Keratinocyte (primary cell): ENCODE results near the gene HDGFL3. TPM values are rescaled to one million over a fixed set of nuclear protein-coding genes. Genes with fewer than 3 reads are reported as not detected.

Experiments used
- DNase-seq: peaks from one replicate; pipeline ENCODE4 v3.0.0-alpha.2; 2011; ENCODE audit warnings: low read depth, missing footprints, low spot score
- FAIRE-seq: peaks from 2 replicates; lab custom pipeline; 2011; peaks lifted over from hg19 to GRCh38; lab: Jason Lieb, UNC
- H2AFZ ChIP-seq: 2 replicates; pipeline ENCODE4 v1.6.0; 2012; ENCODE audit warnings: low read length, control low read depth, inconsistent platforms; ENCODE audit not compliant: control insufficient read depth
- H3K27ac ChIP-seq: 2 replicates; pipeline ENCODE4 v1.5.1; 2011; ENCODE audit warnings: low read length; ENCODE audit not compliant: control insufficient read depth, insufficient read depth
- H3K27me3 ChIP-seq: 3 replicates; pipeline ENCODE4 v1.6.0; 2011; ENCODE audit warnings: low read length; ENCODE audit not compliant: control insufficient read depth, insufficient read depth; ENCODE audit errors: extremely low read depth
- H3K36me3 ChIP-seq, 2 experiments: 2 replicates in 1 of 2; 3 replicates in 1 of 2; pipeline ENCODE4 v1.5.1; 2011; ENCODE audit warnings: low read length in 2 of 2, mild to moderate bottlenecking in 1 of 2; ENCODE audit not compliant: control insufficient read depth in 2 of 2, insufficient read depth in 2 of 2; ENCODE audit errors: extremely low read depth in 1 of 2
- H3K4me1 ChIP-seq: 3 replicates; pipeline ENCODE4 v1.5.1; 2011; ENCODE audit warnings: low read length; ENCODE audit not compliant: control insufficient read depth, insufficient read depth; ENCODE audit errors: extremely low read depth
- H3K4me2 ChIP-seq: 3 replicates; pipeline ENCODE4 v1.6.0; 2011; ENCODE audit warnings: low read depth, low read length; ENCODE audit not compliant: control insufficient read depth, insufficient read depth; ENCODE audit errors: extremely low read depth
- H3K4me3 ChIP-seq, 3 experiments: fragments of 200-600 bp in 1 of 3; sonication (generic) in 1 of 3; 2 replicates in 2 of 3; 3 replicates in 1 of 3; pipeline ENCODE4 v1.5.1; 2011 to 2016; ENCODE audit warnings: low read length in 3 of 3, mild to moderate bottlenecking in 3 of 3, control low read depth in 2 of 3, inconsistent platforms in 1 of 3, low read depth in 1 of 3, mixed read lengths in 1 of 3, mixed run types in 1 of 3, moderate library complexity in 1 of 3; ENCODE audit not compliant: control insufficient read depth in 2 of 3, insufficient read depth in 2 of 3; ENCODE audit errors: extremely low read depth in 1 of 3
- H3K79me2 ChIP-seq: 2 replicates; pipeline ENCODE4 v1.6.0; 2012; ENCODE audit warnings: low read length; ENCODE audit not compliant: control insufficient read depth, insufficient read depth
- H3K9ac ChIP-seq: 3 replicates; pipeline ENCODE4 v1.6.0; 2011; ENCODE audit warnings: low read length; ENCODE audit not compliant: control insufficient read depth, insufficient read depth; ENCODE audit errors: extremely low read depth
- H3K9me1 ChIP-seq: 3 replicates; pipeline ENCODE4 v1.6.0; 2011; ENCODE audit warnings: low read length; ENCODE audit not compliant: control insufficient read depth, insufficient read depth; ENCODE audit errors: extremely low read depth
- H3K9me3 ChIP-seq: 2 replicates; pipeline ENCODE4 v1.5.1; 2012; ENCODE audit warnings: low read depth, low read length; ENCODE audit not compliant: control insufficient read depth
- H4K20me1 ChIP-seq: 3 replicates; pipeline ENCODE4 v1.6.0; 2011; ENCODE audit warnings: low read length; ENCODE audit not compliant: control insufficient read depth, insufficient read depth; ENCODE audit errors: extremely low read depth
- CTCF ChIP-seq, 3 experiments: IDR thresholded peaks in 1 of 3; conservative IDR thresholded peaks in 1 of 3; optimal IDR thresholded peaks in 1 of 3; 2 replicates in 2 of 3; 3 replicates in 1 of 3; pipeline versions ENCODE3 to v1.5.1; 2011; ENCODE audit warnings: low read length in 3 of 3, mild to moderate bottlenecking in 3 of 3, moderate library complexity in 2 of 3, control low read depth in 1 of 3, inconsistent platforms in 1 of 3; ENCODE audit not compliant: insufficient read depth in 2 of 3; ENCODE audit errors: extremely low read depth in 1 of 3
- EZH2 ChIP-seq: IDR thresholded peaks from one replicate; pipeline ENCODE4 v1.6.1; 2012; ENCODE audit warnings: inconsistent platforms, mild to moderate bottlenecking, low read length, moderate library complexity
- dilution Hi-C: fragments of 300-500 bp; cut with MboI; formaldehyde crosslinking; loops from one replicate; pipeline ENCODE4 v1.7.0; 2020; ENCODE audit warnings: low sequenced_read_pairs; ENCODE audit not compliant: extremely low pct_ligation_motif_present
- polyA plus RNA-seq, 5 experiments: library from polyadenylated mRNA; depleted of rRNA in 3 of 5; stranded (reverse) in 3 of 5; stranded (forward) in 1 of 5; unstranded in 1 of 5; fragments of >200 nt; gene quantifications; 1 replicate in 1 of 5; 2 replicates in 3 of 5; 3 replicates in 1 of 5; pipeline versions ENCODE4 v1.2.1 to v1.2.3, GENCODE V29; 2011 to 2012; ENCODE audit warnings: missing spikeins in 2 of 5, low read depth in 1 of 5, low replicate concordance in 1 of 5

The HDGFL3 gene
- polyA plus RNA-seq, 1 donor (not counting 4 experiments of a cell fraction or from before 2014, with no cell fraction given), result 35.1 TPM

GRCh38 chr15:83205725-83206324 lies 1.8 kb downstream of the HDGFL3 start:
- H2AFZ ChIP-seq, result peak overlapping the region; percentile 51
- dilution Hi-C loops, result no loop called here
- no peaks in the 10 kb centered on the region for H3K9me3 ChIP-seq
- H3K9ac ChIP-seq, result peak overlapping the region; percentile 75
- peaks cover 22% of the 10 kb centered on the region for H3K4me1 ChIP-seq
- H3K4me2 ChIP-seq, result peak overlapping the region; percentile 92
- H3K9me1 ChIP-seq, result no peaks in the 10 kb centered on the region
- TF ChIP-seq CTCF (optimal IDR thresholded peaks at IDR 0.05 in 1 of 3, IDR thresholded peaks at IDR 0.05 in 1 of 3, conservative IDR thresholded peaks at IDR 0.05 in 1 of 3; ENCODE audit: extremely low read depth in 1 of 3, insufficient read depth in 2 of 3, low read length in 3 of 3) (no peak), EZH2 (no peak)
- DNase-seq (no peak), FAIRE-seq (peak; percentile 34)
- no peaks in the 10 kb centered on the region for H3K27me3 ChIP-seq
- peak overlapping the region; percentile 45 for H3K27ac ChIP-seq
- H3K4me3 ChIP-seq, result peak overlapping the region; percentile 79 to 81 (median 80)
- H3K79me2 ChIP-seq, result peaks cover 58% of the 10 kb centered on the region
- H3K36me3 ChIP-seq, result no peaks in the 10 kb centered on the region
- no peaks in the 10 kb centered on the region for H4K20me1 ChIP-seq

DNA sequence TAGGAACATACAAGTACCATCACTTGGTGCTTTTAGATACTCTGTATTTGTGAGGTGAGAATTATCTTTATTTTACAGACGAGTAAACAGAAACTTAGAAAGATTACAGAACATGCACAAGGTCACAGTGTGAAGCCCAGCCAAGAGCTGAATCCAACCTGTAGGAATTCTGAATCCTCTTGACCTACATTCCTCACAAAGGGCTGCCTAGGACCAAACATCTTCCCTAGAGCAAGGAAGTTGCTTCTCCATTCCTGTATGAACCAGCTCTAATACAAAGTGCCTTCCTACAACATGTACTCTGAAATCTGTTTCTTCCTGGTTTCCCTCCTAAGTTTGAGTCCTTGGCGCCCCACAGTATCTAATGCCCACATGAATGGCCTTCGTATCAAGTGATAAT lies 2.9 kb downstream of the HDGFL3 start:
- Histone ChIP-seq H3K4me2 (peak overlapping the region; percentile 92), H3K4me1 (peaks cover 22% of the 10 kb centered on the region), H3K4me3 (peak overlapping the region in 1 of 3 experiments; percentile 16), H2AFZ (no peak overlapping the region), H3K36me3 (no peaks in the 10 kb centered on the region), H3K79me2 (peaks cover 60% of the 10 kb centered on the region), H3K9ac (no peak overlapping the region), H3K27ac (no peak overlapping the region), H3K27me3 (no peaks in the 10 kb centered on the region), H4K20me1 (no peaks in the 10 kb centered on the region), H3K9me1 (no peaks in the 10 kb centered on the region), H3K9me3 (no peaks in the 10 kb centered on the region)
- dilution Hi-C loops, result no loop called here
- no peak for TF ChIP-seq CTCF (optimal IDR thresholded peaks at IDR 0.05 in 1 of 3, IDR thresholded peaks at IDR 0.05 in 1 of 3, conservative IDR thresholded peaks at IDR 0.05 in 1 of 3; ENCODE audit: extremely low read depth in 1 of 3, insufficient read depth in 2 of 3, low read length in 3 of 3)
- no peak for TF ChIP-seq EZH2
- FAIRE-seq (no peak), DNase-seq (no peak)
